SK-N-SH (cell line): ENCODE measurements around the gene CFTR.

ENCODE experiments used
- CTCF ChIP-seq: fragments of 200-600 bp; sonication (generic); IDR thresholded peaks from 2 replicates; pipeline ENCODE4 v1.6.1; 2017; ENCODE audit warnings: antibody characterized with exemption, mild to moderate bottlenecking, moderate library complexity
- GABPA ChIP-seq: IDR thresholded peaks from 2 replicates; pipeline ENCODE4 v1.4.0; 2012; ENCODE audit warnings: low read depth, mild to moderate bottlenecking
- GATA2 ChIP-seq: sonication (generic); formaldehyde crosslinking; IDR thresholded peaks from 2 replicates; pipeline ENCODE4 v1.5.0; 2020; ENCODE audit warnings: mild to moderate bottlenecking, missing genetic modification reagents
- MAX ChIP-seq: IDR thresholded peaks from 2 replicates; pipeline ENCODE4 v1.4.0; 2012; ENCODE audit warnings: low read depth
- MEF2A ChIP-seq: IDR thresholded peaks from 2 replicates; pipeline ENCODE4 v1.4.0; 2012; ENCODE audit warnings: low read depth, borderline replicate concordance
- NFIC ChIP-seq: IDR thresholded peaks from 2 replicates; pipeline ENCODE4 v1.4.0; 2012; ENCODE audit warnings: borderline replicate concordance
- POLR2AphosphoS5 ChIP-seq: IDR thresholded peaks from 2 replicates; pipeline ENCODE4 v1.6.1; 2012; ENCODE audit warnings: low read depth, low read length
- REST ChIP-seq: IDR thresholded peaks from 2 replicates; pipeline ENCODE4 v1.6.1; 2012; ENCODE audit warnings: mild to moderate bottlenecking, low read depth, low read length, moderate library complexity
- USF1 ChIP-seq: IDR thresholded peaks from 2 replicates; pipeline ENCODE4 v1.4.0; 2012; ENCODE audit warnings: low read depth, borderline replicate concordance
- USF2 ChIP-seq: fragments of 150-350 bp; IDR thresholded peaks from 2 replicates; pipeline ENCODE4 v1.6.1; 2017; ENCODE audit warnings: antibody characterized with exemption, low read length, low read depth, borderline replicate concordance
- YY1 ChIP-seq: IDR thresholded peaks from 2 replicates; pipeline ENCODE4 v1.4.0; 2012; ENCODE audit warnings: low read depth, mild to moderate bottlenecking
- ZBTB33 ChIP-seq: IDR thresholded peaks from 2 replicates; pipeline ENCODE4 v1.4.0; 2012; ENCODE audit warnings: low read depth, borderline replicate concordance

GRCh38 chr7:117502331-117502730 lies 22.5 kb downstream of the CFTR start:
- TF ChIP-seq REST (no peak), GABPA (no peak), USF1 (no peak), NFIC (no peak), CTCF (no peak), ZBTB33 (no peak), USF2 (no peak), MEF2A (no peak), POLR2AphosphoS5 (no peak), GATA2 (CRISPR knock-in tag) (no peak), YY1 (no peak), MAX (no peak)
